Ovary (tissue), 3 donors: ENCODE measurements around the gene YKT6.

Source experiments
- CTCF ChIP-seq, 3 donors: fragments of 450-650 bp in 2 of 3; fragments of 200-600 bp in 1 of 3; IDR thresholded peaks; one replicate each; pipeline versions ENCODE4 v1.5.1 to v1.8.0; 2016 to 2022; ENCODE audit warnings: antibody characterized with exemption in 3 of 3, mild to moderate bottlenecking in 1 of 3
- POLR2A ChIP-seq: fragments of 450-650 bp; IDR thresholded peaks from one replicate; pipeline ENCODE4 v1.6.1; 2017; ENCODE audit warnings: antibody characterized with exemption, mild to moderate bottlenecking, moderate library complexity
- donor health status: DM: no; HTN: no; CAD: no.

DNA sequence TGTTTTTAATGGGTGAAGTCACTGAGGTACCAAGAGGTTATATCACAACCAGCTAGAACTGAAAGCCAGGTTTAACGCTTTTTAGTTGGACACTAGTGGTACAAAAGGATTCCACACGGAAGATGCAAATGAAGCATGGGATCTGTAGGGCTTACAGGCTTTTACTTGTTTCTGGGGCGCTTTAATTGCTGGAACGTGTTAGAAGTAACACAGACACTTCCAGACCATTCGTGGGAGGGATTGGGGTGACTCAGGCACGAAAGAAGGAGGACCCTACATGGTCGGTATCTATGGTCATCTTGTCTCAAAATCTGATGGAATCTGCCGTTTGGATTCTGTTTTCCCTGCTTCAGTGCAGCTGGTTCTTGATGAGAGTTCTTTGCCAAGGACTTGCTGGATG is 1.0 kb downstream of the YKT6 start:
- TF ChIP-seq CTCF (IDR thresholded peaks at IDR 0.05) (no peak), POLR2A (no peak)
